Esophagus mucosa (tissue), 1 donor: ENCODE results near the gene CYLC2. TPM values are rescaled to one million over a fixed set of nuclear protein-coding genes. Genes with fewer than 3 reads are reported as not detected.
A peak's percentile ranks its signal among the peaks of the same experiment; 100 is the strongest.

Experiments
- ATAC-seq: fragments of 200-7000 bp; cut with Tn5 transposase; one replicate; pipeline ENCODE4 v1.9.1; 2020
- total RNA-seq: library from RNA; stranded (reverse); gene quantifications from one replicate; pipeline ENCODE4 v1.2.4, GENCODE V29; 2023
- donor health status: DM: yes; HTN: yes; CAD: no.

CYLC2 gene, protein sequence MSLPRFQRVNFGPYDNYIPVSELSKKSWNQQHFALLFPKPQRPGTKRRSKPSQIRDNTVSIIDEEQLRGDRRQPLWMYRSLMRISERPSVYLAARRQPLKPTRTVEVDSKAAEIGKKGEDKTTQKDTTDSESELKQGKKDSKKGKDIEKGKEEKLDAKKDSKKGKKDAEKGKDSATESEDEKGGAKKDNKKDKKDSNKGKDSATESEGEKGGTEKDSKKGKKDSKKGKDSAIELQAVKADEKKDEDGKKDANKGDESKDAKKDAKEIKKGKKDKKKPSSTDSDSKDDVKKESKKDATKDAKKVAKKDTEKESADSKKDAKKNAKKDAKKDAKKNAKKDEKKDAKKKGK
- total RNA-seq = not detected

DNA sequence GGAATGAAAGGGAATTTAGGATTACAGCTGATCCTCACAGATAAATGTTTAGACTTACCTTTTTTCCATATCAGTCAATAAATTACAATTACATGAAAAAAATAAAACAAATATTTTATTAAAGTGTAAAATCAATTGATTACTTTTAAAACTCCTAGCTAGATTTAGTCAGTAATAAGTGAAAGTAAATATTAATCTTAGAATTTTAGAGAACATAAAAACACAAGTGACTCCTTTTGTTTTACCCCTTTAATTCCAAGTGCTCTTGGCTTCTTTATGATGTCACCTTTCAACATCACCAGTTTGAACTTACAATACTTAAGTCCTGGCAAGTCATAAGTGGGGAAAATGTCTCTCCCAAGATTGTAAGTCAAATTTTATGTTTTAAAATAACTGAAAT is at the start of gene CYLC2:
CYLC2 (plus strand) TSS at position 301 of the 400 bp plus-strand sequence; CDS start at position 349, 48 bp downstream.
- no peak for ATAC-seq

DNA sequence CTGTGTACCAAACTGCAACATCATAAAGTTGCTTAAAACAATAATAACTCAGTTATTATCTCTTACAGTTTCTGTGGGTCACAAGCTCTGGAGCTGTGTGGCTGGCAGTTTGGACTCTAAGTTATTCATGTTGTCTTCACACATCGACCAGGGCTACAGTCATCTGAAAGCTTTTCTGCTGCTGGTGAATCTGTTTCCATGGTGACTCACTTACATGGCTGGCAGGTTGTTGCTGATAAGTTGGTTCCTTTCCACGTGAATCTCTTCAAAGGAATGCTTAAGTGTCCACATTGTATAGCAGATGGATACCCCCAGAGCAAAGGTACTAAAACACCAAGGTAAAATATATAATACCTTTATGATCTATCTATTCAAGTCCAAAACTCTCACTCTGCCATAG is 44.8 kb upstream of the CYLC2 start:
- ATAC-seq = no peak

DNA sequence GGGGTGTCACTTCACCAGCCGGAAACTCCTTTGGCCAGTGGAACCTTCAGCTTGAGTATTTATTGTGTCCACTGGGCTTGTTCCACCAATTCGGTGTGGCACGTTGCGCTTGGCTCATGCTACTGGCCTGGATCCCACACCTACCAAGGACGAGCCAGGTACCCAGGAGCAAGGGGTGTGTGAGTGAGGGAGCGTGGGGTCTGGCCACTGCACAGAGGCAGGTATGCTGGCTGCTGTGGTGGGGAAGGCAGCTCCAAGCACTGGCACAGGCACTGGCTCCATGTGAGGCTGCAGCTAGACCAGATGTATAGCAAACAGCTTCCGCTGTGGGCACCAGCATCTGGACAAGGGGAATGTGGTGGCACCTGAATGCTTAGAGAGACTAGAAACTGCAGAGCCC is 28.1 kb upstream of the CYLC2 start:
- ATAC-seq = no peak

DNA sequence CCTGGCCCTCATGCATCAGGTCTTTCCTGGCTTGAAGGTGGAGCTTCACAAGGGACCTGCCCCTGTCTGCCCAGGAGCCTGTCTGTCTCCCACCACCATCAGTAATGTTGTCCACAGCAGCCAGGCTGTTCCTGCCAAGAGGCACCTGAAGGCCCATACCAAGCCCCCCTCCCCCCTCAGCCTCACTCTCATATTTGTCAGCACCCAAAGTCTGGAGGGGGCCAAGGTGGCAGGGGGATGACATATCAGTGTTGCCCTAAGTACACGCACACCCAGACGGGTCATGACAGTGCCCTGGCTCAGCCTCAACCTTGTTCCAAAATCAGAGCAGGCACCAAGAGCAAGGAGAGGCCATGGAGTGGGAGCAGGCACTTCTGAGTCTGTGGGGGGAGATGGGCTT is 27.2 kb upstream of the CYLC2 start:
- ATAC-seq = no peak

DNA sequence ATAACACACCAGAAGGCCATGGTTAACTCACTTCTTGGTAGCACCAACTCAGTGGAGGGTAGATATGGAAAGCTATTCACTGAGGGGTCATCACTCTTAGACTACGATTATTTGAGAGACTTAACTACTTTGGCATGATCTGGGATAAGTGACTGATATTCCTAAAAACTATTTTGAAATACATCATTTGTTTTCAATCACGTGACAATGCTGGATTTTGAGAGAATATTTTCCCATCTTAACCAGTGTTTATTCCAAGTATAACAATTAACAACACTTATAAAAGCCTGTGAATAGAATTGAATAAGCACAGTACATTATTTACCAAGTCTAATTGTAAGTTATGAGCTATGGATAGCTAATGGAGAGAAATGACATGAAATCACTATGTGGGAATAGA is 22.4 kb upstream of the CYLC2 start:
- ATAC-seq = no peak

DNA sequence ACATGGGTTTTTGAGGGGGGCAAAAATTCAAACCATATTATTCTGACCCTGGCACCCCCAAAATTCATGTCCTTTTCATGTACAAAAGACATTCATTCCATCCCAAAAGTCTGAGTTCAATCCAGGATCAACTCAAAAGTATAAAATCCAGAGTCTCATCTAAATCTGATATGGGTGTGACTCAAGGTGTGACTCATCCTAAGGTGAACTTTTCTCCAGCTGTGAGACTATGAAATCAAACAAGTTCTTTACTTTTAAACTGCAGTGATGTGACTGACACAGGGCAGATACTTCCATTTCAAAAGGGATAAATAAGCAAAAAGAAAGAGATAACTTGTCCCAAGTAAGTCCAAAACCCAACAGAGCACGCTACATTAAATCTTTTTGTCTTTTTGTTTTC is 20.6 kb upstream of the CYLC2 start:
- peak; percentile 46 for ATAC-seq

DNA sequence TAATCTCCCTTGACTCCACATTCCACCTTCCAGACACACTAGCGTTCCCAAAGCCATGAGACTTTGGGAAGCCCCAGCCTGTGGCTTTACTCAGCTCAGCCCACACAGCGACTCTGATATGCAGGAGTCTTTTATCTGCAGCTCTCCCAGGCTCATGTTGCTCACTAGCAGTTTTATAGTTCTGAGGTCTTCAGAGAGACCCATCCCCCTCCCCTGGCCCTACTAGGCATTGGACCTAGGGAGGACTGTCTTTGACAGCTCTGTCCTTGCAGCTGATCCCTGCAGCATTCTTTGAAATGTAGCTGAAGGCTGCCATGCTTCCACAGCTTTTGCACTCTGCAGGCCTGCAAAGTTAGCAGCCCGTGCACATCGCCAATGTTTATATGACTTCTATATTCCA is 19.9 kb upstream of the CYLC2 start:
- no peak for ATAC-seq

DNA sequence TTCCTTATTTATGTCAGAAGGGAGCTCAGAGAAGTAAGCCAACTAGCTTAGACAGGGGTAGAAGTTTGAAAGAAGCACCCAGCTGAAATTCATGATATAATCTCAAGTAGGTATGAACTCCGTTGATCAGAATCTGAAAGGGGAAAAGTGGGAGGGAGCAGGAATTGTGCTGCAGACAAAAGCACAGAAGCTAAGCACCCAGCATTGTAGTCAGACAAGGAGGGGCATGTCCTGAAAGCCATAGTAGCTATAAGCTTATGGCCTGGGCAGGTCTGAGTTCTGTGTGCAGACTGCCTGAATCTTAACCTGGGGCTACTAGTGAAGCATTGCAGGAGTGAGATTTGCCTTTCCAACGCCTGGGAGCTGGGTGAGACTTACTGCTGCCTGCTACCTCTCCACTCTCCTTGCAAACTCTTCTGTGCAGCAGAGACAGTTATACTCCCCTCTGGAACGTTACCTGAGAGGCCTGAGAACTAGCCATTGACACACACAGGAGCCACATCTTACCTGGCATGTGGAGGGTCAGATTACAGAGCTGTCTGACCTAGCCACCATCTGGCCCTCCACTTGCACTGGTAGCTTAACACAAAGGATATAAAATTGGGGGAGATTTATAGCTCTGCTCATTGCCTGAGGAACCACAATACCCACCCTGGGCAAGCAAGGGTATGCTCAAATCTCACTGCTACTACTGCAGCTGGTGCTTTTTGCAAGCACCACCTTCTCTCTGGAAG is 9.8 kb upstream of the CYLC2 start:
- ATAC-seq = peak; percentile 75

DNA sequence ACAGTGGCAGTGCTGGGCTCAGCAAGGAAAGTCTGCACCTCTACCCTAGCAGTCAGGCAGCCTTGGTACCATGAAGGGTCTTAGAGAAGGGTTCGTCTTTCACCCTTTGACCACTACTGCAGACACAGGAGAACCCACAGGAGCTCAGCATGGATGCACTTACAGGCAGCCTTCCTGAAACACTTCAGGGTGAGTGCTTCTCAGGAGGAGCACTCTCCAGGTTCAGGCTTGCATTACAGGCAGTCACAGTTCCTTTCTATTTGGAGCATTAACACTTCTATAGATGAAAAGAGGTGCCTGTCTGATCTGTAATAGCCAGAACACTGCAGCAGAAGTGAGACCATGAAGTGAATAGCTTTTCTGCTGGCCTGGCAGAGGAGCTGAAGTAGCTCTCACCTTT is 8.7 kb upstream of the CYLC2 start:
- ATAC-seq = no peak

DNA sequence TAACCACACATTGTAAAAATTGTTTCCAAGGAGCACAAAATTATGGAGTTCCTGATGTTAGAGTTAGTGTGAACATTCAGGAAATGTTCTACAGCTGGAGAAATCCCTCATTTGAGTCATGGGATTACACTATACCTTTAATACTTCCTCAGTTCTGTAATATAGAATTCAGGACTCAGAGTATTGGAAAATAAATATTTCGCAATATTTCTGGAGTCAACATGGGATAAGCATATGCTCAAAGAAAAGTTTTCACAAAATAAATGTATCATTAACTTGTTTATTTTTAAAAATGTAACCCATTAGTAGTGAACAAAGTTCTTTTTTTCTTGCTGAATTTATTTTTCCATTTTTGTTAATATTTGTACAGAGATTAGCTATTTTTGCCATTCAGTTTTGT is 8.6 kb downstream of the CYLC2 start:
- no peak for ATAC-seq

DNA sequence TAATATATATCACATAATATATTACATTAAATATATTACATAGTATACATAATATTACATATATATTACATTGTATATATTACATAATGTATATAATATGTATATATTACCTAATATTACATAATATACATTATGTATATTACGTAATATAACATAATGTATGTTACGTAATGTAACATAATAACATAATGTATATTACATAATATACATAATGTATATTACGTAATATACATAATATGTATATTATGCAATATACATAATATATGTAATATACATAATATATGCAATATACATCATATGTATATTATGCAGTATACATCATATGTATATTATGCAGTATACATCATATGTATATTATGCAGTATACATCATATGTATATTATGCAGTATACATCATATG is 19.1 kb downstream of the CYLC2 start:
- ATAC-seq = no peak

DNA sequence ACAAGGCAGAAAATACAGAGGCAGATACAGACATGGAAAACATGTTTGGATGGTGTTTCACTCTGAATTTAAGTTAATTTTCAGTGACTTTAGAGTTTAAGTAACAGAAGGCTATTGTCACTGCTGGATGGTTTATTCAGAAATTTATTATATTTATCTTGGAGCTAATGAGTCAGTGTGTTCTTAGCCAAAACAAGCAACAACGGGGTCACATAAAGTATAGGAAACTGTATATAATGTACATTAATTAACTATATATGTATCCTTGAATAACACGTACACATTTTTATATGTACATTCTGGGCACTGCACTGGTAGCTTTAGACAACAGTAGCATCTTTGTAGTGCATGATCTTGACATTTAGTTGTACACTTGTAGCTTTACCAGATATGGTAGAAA is 30.7 kb downstream of the CYLC2 start:
- no peak for ATAC-seq

DNA sequence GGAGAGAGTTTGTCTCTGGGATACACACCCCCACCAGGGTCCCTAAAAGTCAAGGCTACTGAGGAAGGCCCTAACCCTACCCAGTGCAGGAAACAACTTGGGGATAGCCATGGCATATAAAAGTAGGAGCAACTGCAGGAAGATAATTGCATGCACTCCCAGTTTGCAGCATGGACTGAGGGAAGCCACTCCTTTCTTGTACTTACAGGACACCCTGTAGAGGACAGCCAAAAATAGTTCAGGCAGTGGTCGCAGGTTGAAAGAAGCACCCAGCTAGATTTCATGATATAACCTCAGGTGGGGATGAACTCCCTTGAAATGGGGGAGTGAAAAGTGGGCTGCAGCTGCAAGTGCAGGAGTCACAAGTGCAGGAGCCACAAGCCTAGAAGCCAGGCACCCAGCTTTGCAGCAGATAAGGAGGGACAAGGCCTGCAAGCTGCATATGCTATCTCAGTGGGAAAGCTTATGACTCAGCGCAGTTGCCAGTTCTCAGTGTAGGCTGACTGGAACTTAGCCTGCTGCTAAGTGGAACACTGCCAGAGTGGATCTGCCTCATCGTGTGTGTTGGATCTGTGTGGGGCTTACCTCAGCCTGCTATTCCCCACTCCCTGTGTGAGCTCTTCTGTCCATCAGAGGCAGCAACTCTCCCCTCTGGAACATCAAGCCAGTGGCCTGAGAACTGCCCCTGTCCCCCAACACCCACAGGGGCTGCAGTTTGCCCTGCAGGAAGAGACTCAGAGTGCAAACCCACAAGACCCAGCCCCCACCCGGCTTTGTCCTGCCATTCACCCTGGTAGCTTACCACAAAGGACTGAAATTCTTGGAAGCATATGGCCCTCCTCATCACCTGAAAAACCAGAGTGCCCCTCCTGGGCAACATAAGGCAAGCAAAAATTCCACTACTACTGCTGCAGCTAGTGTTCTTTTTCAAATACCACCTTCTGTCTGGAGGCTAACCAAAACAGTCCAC is 42.7 kb downstream of the CYLC2 start:
- ATAC-seq = peak; percentile 76

DNA sequence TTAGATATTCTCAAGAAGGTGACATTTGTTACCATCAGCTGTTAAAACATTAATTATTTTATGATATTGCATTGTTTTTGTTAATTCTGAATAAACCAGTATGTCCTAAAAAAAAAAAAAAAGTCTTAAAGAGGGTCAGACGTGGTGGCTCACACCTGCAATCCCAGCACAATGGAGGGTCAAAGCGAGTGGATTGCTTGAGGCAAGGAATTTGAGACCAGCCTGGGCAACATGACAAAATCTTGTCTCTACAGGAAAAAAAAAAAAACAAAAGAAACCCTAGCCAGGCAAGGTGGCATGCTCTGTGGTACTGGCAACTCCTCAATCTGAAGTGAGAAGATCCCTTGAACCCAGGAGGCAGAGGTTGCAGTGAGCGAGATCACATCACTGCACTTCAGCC is 46.8 kb downstream of the CYLC2 start:
- no peak for ATAC-seq
